Mesendoderm (in vitro differentiated cells): ENCODE measurements around the gene GRIK5.
A peak's percentile ranks its signal among the peaks of the same experiment; 100 is the strongest.
"Not testable (repeated sequence)": the region's sequence is repeated elsewhere in the genome, so short reads cannot be mapped to it uniquely, and the experiment has no call there.

Source experiments
- DNase-seq: peaks from one replicate; pipeline ENCODE4 v3.0.0; 2013
- H2AK5ac ChIP-seq: 2 replicates; pipeline ENCODE4 v1.6.1; 2013; ENCODE audit warnings: low read length, inconsistent platforms
- H2BK120ac ChIP-seq: 2 replicates; pipeline ENCODE4 v1.6.1; 2013; ENCODE audit warnings: low read depth, mild to moderate bottlenecking, low read length, moderate library complexity, mixed read lengths
- H2BK15ac ChIP-seq: replicated peaks from 2 replicates; pipeline ENCODE4 v1.6.1; 2013; ENCODE audit warnings: low read depth, mild to moderate bottlenecking, moderate library complexity
- H2BK5ac ChIP-seq: 2 replicates; pipeline ENCODE4 v1.6.1; 2013; ENCODE audit warnings: low read length, inconsistent platforms
- H3K18ac ChIP-seq: 2 replicates; pipeline ENCODE4 v1.6.1; 2013; ENCODE audit warnings: mild to moderate bottlenecking, low read length, mixed read lengths
- H3K23ac ChIP-seq: one replicate; pipeline ENCODE4 v1.6.1; 2013; ENCODE audit warnings: low read length
- H3K27ac ChIP-seq: 2 replicates; pipeline ENCODE4 v1.5.1; 2013; ENCODE audit warnings: low read depth, mild to moderate bottlenecking, inconsistent platforms, low read length, moderate library complexity
- H3K27me3 ChIP-seq: 2 replicates; pipeline ENCODE4 v1.6.1; 2013; ENCODE audit warnings: low read length, control low read depth, mild to moderate bottlenecking, inconsistent platforms; ENCODE audit not compliant: insufficient read depth, poor library complexity
- H3K36me3 ChIP-seq: 2 replicates; pipeline ENCODE4 v1.6.1; 2013; ENCODE audit warnings: low read length, inconsistent platforms; ENCODE audit not compliant: control insufficient read depth, insufficient read depth
- H3K4ac ChIP-seq: one replicate; pipeline ENCODE4 v1.6.1; 2013; ENCODE audit warnings: low read depth, mild to moderate bottlenecking, low read length, moderate library complexity
- H3K4me1 ChIP-seq: 2 replicates; pipeline ENCODE4 v1.6.1; 2013; ENCODE audit warnings: low read depth, low read length, inconsistent platforms; ENCODE audit not compliant: control insufficient read depth
- H3K4me2 ChIP-seq: 2 replicates; pipeline ENCODE4 v1.6.1; 2013; ENCODE audit warnings: low read length
- H3K4me3 ChIP-seq: 2 replicates; pipeline ENCODE4 v1.5.1; 2013; ENCODE audit warnings: mild to moderate bottlenecking, low read length
- H3K56ac ChIP-seq: one replicate; pipeline ENCODE4 v1.6.1; 2013; ENCODE audit warnings: low read length
- H3K79me1 ChIP-seq: 2 replicates; pipeline ENCODE4 v1.6.1; 2013; ENCODE audit warnings: low read length, inconsistent platforms
- H3K79me2 ChIP-seq: 2 replicates; pipeline ENCODE4 v1.6.1; 2013; ENCODE audit warnings: mild to moderate bottlenecking, low read length; ENCODE audit not compliant: control insufficient read depth, insufficient read depth
- H3K9ac ChIP-seq: 2 replicates; pipeline ENCODE4 v1.6.1; 2013; ENCODE audit warnings: low read length, inconsistent platforms
- H4K5ac ChIP-seq: one replicate; pipeline ENCODE4 v1.6.1; 2013; ENCODE audit warnings: low read length
- H4K8ac ChIP-seq: one replicate; pipeline ENCODE4 v1.6.1; 2013; ENCODE audit warnings: low read depth, mild to moderate bottlenecking, control low read depth, low read length, moderate library complexity
- WGBS: extraction: QIAGEN DNeasy Blood & Tissue Kit; methylation state at CpG from one replicate; pipeline ENCODE4 v1.1.7; 2013; ENCODE audit warnings: low lambda C conversion rate, missing lambda C conversion rate; ENCODE audit not compliant: insufficient coverage; ENCODE audit errors: extremely low coverage; 5-methylcytosine and 5-hydroxymethylcytosine counted together

The GRIK5 gene

GRCh38 chr19:42021185-42021584 is 48.8 kb downstream of the GRIK5 start:
- Histone ChIP-seq H3K18ac (no peak overlapping the region), H3K23ac (no peak overlapping the region), H4K5ac (no peak overlapping the region), H3K36me3 (no peaks in the 10 kb centered on the region), H3K4me3 (no peak overlapping the region), H3K4me1 (no peaks in the 10 kb centered on the region), H3K27ac (no peak overlapping the region), H3K9ac (no peak overlapping the region), H2BK15ac (no peak overlapping the region), H3K79me2 (no peaks in the 10 kb centered on the region), H2BK120ac (no peak overlapping the region), H3K79me1 (no peaks in the 10 kb centered on the region), H4K8ac (no peak overlapping the region), H3K4me2 (no peak overlapping the region), H3K27me3 (no peaks in the 10 kb centered on the region), H3K4ac (no peak overlapping the region), H2BK5ac (no peak overlapping the region), H2AK5ac (no peak overlapping the region), H3K56ac (no peak overlapping the region)
- WGBS = no CpG with 5 or more reads among the region's 15 CpGs
- DNase-seq = no peak

GRCh38 chr19:42018503-42019193 is 51.4 kb downstream of the GRIK5 start:
- H3K23ac ChIP-seq = no peak overlapping the region
- H3K4me3 ChIP-seq = no peak overlapping the region
- no peak for DNase-seq
- no peak overlapping the region for H3K4ac ChIP-seq
- no peak overlapping the region for H2BK15ac ChIP-seq
- WGBS = no CpG with 5 or more reads among the region's 11 CpGs
- H3K79me1 ChIP-seq = no peaks in the 10 kb centered on the region
- H4K8ac ChIP-seq = no peak overlapping the region
- H2BK5ac ChIP-seq = no peak overlapping the region
- no peaks in the 10 kb centered on the region for H3K27me3 ChIP-seq
- no peak overlapping the region for H3K9ac ChIP-seq
- no peaks in the 10 kb centered on the region for H3K36me3 ChIP-seq
- no peak overlapping the region for H2AK5ac ChIP-seq
- H3K56ac ChIP-seq = no peak overlapping the region
- H2BK120ac ChIP-seq = no peak overlapping the region
- H4K5ac ChIP-seq = no peak overlapping the region
- no peak overlapping the region for H3K27ac ChIP-seq
- H3K79me2 ChIP-seq = no peaks in the 10 kb centered on the region
- H3K18ac ChIP-seq = no peak overlapping the region
- no peak overlapping the region for H3K4me2 ChIP-seq
- no peaks in the 10 kb centered on the region for H3K4me1 ChIP-seq

GRCh38 chr19:42017040-42017439 is 53.0 kb downstream of the GRIK5 start:
- no peak overlapping the region for H3K9ac ChIP-seq
- WGBS = no CpG with 5 or more reads among the region's 8 CpGs

GRCh38 chr19:42012747-42013146 is 57.3 kb downstream of the GRIK5 start:
- not testable (repeated sequence) for H3K56ac ChIP-seq, H2BK15ac ChIP-seq, H4K8ac ChIP-seq, DNase-seq, H3K9ac ChIP-seq, H3K18ac ChIP-seq, H3K27me3 ChIP-seq, H3K4me2 ChIP-seq, H3K27ac ChIP-seq, H3K4ac ChIP-seq, H2BK5ac ChIP-seq, H4K5ac ChIP-seq, H3K79me1 ChIP-seq, H2BK120ac ChIP-seq, H3K4me1 ChIP-seq, H3K4me3 ChIP-seq, H3K36me3 ChIP-seq, H2AK5ac ChIP-seq, H3K79me2 ChIP-seq, H3K23ac ChIP-seq
- no CpG with 5 or more reads among the region's 3 CpGs for WGBS

More at GRCh38 chr19:42017040-42017439, 53.0 kb downstream of the GRIK5 start:
- Histone ChIP-seq H3K56ac (no peak overlapping the region), H3K79me1 (no peaks in the 10 kb centered on the region), H3K4me2 (no peak overlapping the region), H2BK120ac (no peak overlapping the region), H3K4me3 (no peak overlapping the region), H3K27me3 (no peaks in the 10 kb centered on the region), H3K18ac (no peak overlapping the region), H4K5ac (no peak overlapping the region), H4K8ac (no peak overlapping the region), H3K79me2 (no peaks in the 10 kb centered on the region), H3K36me3 (no peaks in the 10 kb centered on the region), H2BK15ac (no peak overlapping the region), H2BK5ac (no peak overlapping the region), H2AK5ac (no peak overlapping the region), H3K27ac (no peak overlapping the region), H3K4ac (no peak overlapping the region), H3K23ac (no peak overlapping the region), H3K4me1 (no peaks in the 10 kb centered on the region)
- DNase-seq = no peak

DNA sequence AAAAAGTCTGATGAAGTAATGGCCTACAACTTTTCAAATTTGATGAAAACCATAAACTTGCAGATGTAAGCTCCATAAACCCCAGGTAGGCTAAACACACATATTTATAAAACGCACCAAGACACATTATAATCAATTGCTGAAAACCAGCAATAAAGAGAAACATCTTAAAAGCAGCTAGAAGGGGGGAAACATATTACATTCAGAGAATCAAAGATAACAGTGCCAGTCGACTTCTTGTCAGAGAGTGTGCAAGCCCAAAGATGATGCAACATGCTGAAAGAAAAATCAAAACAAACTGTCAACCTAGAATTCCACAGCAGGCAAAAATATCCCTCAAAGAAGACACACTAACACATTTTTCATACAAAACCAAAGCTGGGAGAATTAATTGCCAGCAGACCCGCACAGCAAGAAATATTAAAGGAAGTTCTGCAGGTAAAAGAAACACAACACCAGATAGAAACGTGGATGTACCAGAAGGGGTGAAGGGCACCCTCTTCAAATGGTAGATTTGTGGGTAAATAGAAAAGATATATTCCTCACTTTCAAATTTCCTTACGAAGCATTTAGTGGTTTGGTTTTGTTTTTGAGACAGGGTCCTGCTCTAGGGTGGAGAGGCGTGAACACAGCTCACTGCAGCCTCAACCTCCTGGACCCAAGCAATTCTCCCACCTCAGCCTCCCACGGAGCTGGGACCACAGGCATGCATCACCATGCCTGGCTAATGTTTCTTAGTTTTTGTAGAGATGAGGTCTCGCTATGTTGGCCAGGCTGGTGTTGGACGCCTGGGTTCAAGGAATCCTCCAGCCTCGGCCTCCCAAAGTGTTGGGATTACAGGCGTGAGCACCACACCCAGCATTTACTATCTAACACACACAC is 59.5 kb downstream of the GRIK5 start:
- no peaks in the 10 kb centered on the region for H3K79me2 ChIP-seq
- no peaks in the 10 kb centered on the region for H3K79me1 ChIP-seq
- no peak overlapping the region for H2AK5ac ChIP-seq
- no peak overlapping the region for H2BK15ac ChIP-seq
- no peak overlapping the region for H3K4me2 ChIP-seq
- peak; percentile 16 for DNase-seq
- WGBS = no CpG with 5 or more reads among the region's 11 CpGs
- H3K4me3 ChIP-seq = no peak overlapping the region
- H3K36me3 ChIP-seq = no peaks in the 10 kb centered on the region
- no peak overlapping the region for H3K27ac ChIP-seq
- no peak overlapping the region for H2BK120ac ChIP-seq
- no peak overlapping the region for H3K23ac ChIP-seq
- no peak overlapping the region for H3K18ac ChIP-seq
- H4K8ac ChIP-seq = no peak overlapping the region
- no peaks in the 10 kb centered on the region for H3K27me3 ChIP-seq
- no peak overlapping the region for H4K5ac ChIP-seq
- H3K4ac ChIP-seq = no peak overlapping the region
- no peaks in the 10 kb centered on the region for H3K4me1 ChIP-seq
- H3K56ac ChIP-seq = no peak overlapping the region
- H3K9ac ChIP-seq = no peak overlapping the region
- H2BK5ac ChIP-seq = no peak overlapping the region
